Measurements from ENCODE around the gene HAT1. TPM values are rescaled to one million over a fixed set of nuclear protein-coding genes. Genes with fewer than 3 reads are reported as not detected.
A peak's percentile ranks its signal among the peaks of the same experiment; 100 is the strongest.
"Not testable (repeated sequence)": the region's sequence is repeated elsewhere in the genome, so short reads cannot be mapped to it uniquely, and the experiment has no call there.

The HAT1 gene
- total RNA-seq, 1 experiment from 2014 or later, result 93.5 TPM

GRCh38 chr2:171972329-171972982 lies 50.2 kb downstream of the HAT1 start:
- no peak for DNase-seq (ENCODE audit: low spot score)

- DNase-seq (ENCODE audit: low spot score), result no peak
Measured at GRCh38 chr2:171979103-171979502, 56.8 kb downstream of the HAT1 start.

GRCh38 chr2:171983924-171984323 lies 61.7 kb downstream of the HAT1 start:
- not testable (repeated sequence) for DNase-seq (ENCODE audit: low spot score)

GRCh38 chr2:171985076-171985475 lies 62.8 kb downstream of the HAT1 start:
- no peak for DNase-seq (ENCODE audit: low spot score)

DNA sequence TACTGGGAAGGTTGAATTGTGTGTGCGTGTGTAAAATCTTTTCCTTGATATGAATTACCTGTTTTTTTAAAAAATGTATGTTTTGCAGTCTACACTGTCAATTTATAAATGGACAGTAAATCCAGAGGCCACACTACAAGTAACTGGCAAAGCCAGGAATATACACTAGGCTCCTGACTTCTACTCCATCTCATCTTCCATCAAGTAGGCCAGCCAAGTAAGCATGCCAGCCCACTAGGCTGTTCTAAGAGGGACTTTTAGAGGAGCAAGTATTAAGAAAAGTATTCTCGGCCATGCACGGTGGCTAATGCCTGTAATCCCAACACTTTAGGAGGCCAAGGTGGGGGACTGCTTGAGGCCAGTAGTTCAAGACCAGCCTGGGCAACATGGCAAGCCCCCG lies 64.5 kb downstream of the HAT1 start:
- DNase-seq (ENCODE audit: low spot score), result no peak

- DNase-seq (ENCODE audit: low spot score), result no peak
Measured at GRCh38 chr2:171991027-171991426, 68.8 kb downstream of the HAT1 start.

DNA sequence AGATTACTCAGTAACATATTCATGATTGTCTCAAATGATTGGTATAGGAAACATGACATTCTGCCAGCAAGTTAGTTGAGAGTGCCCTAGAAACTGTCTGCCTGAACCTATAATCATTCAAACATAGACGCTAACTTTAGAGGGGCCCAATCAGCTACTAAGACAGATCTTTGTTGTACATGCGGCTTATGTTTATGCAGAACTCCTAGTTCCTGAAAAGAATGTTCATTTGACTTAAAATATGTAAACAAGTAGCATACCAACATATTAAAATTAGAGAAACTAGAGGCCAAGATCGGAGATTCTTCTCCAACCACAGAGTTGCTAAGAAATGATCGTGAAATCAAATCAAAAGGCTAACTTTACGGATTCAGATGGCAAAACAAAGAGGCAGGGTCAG lies 73.3 kb downstream of the HAT1 start:
- DNase-seq (ENCODE audit: low spot score), result no peak

- DNase-seq (ENCODE audit: low spot score), result no peak
Measured at GRCh38 chr2:171996021-171996420, 73.8 kb downstream of the HAT1 start.

DNA sequence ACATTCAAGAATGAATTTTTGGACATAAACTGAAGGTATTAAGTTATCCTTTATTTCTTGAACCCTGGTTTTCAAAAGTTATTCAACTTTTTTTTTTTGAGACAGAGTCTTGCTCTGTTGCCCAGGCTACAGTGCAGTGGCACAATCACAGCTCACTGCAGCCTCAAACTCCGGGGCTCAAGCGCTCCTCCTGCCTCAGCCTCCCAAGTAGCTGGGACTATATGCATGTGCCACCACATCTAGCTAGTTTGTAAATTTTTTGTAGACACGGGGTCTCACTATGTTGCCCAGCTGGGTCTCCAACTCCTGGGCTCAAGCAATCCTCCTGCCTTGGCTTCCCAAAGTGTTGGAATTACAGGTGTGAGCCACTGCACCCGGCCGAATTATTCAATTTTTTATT lies 74.8 kb downstream of the HAT1 start:
- not testable (repeated sequence) for DNase-seq (ENCODE audit: low spot score)

DNA sequence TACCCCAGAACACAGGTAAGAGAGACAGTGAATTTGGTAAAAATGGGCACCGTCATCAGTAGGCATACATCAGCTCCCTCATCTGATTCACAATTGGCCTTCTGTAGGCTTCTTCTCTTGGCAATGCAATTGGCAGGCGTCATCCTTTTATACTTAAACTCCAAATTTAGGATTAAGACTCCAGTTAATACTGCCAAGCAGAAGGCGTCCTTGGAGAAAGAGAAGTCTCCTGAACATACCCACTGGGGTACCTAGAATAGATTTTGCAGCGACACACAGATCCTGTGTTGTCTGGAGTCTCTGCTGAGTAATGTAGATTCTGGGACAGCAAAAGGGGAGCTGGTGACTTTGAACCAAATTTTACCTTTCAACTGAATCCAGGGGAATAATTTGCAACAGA lies 76.9 kb downstream of the HAT1 start:
- DNase-seq (ENCODE audit: low spot score), result no peak

DNA sequence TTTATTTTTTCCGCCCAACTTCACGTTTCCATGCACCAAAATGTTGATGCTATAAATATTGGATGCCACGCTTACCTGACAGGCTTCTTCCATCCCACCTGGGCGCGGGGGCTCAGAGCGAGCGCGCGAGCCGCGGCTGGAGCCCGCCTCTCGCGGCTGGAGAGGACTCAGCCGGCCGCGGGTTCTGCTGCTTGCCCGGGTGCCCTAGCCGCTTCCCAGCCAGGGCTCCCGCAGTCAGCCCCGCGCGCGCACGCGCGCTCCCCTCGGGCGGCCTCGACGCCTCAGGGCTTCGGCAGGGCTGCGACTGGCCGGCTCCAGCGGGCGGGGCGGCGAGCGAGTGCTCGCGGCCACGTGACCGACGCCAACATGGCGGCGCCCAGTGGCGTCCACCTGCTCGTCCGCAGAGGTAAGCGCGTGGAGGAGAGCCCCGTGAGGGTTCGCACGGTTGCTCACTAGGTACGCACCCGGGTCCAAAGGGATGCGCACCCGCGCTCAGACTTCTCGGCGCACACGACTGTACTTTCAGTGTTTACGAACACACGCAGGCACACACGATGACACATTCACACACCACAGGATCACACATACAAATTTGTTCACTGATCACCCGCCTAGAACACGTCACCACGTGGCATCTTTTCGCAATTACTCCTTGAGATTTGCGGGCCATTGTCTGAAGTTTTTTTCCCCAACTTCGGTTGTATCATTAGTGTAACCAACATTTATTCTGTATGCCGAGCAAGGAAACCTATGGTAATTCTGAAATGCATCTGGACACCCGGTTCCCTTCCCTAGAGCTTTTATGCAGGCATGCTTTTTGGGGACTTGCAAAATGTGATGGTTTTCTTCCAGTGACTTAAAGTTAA lies 77.6 kb downstream of the HAT1 start, which contains the start of gene METAP1D:
METAP1D (plus strand) TSS at position 350 of the 866 bp plus-strand sequence; CDS start at position 367, 17 bp downstream.
- DNase-seq (ENCODE audit: low spot score), result peak; percentile 77

- DNase-seq (ENCODE audit: low spot score), result no peak
Measured at GRCh38 chr2:172000696-172001361, 78.6 kb downstream of the HAT1 start.

DNA sequence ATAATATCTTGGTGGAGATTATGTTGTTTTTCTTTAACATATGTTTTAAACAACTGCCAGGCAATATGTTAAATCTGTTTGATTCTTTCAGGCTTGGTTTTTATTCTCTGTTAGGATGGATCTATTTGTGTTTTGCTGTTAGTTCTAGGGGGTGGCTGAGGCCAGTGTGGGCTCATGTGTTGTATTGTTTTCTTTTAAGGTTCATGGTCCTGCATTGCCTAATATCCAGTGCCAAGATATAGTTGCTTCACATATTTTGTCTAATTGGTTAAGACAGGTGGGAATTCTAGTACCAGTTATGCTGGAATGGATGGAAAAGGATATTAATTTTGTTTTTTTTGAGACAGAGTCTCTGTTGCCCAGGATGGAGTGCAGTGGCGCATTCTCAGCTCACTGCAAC lies 85.1 kb downstream of the HAT1 start:
- no peak for DNase-seq (ENCODE audit: low spot score)

DNA sequence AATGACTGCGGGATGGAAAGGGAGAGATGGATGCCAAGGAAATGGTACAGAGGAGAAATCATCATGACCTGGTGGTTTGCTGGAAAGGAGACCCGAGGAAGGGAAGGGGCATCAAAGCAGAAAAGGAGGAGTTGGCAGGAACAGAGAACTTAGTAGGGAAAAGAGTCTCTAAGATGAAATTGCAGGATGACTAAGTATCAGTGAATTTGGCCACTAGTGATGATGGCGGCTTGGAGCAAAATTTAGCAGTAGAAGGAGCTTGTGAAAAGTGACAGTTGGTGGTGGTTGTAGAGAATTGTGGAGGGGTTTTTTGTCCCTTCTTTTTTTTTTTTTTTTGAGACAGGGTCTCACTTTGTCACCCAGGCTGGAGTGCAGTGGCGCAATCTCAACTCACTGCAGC lies 87.6 kb downstream of the HAT1 start:
- no peak for DNase-seq (ENCODE audit: low spot score)

DNA sequence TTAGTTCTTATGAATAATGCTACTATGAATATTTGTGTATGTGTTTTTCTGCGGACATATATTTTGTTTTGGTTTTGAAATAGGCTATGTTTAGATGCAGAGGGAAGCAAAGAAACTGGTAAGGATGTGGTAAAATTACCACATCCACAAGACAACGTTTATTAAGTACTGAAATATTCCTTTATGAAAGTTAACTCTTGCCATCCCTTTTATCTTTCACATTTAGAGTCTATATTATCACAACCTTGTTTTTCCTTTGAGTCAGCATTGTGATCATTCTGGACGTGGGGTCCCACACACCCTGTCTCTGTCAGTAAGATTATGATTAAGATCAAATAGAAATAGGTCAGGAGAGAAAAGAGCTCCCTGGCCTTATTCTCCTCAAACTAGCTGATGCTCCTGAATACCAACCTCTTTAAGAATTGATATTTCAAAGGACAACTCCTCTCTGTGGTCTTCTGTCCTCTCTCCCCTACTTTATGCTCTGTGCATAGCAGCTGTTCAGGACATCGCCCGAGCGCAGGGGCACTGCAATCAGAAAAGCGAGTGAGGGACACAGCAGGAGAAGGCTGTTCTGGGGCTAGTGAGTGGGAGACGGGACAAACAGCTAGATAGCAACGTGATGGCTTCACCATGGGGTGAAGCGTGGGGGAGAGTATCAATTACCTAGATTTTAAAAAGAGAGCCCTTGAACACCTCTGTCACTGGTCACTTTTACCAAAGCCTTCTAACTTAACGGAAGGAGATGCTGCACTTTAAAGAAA lies 89.7 kb downstream of the HAT1 start:
- no peak for DNase-seq (ENCODE audit: low spot score)

DNA sequence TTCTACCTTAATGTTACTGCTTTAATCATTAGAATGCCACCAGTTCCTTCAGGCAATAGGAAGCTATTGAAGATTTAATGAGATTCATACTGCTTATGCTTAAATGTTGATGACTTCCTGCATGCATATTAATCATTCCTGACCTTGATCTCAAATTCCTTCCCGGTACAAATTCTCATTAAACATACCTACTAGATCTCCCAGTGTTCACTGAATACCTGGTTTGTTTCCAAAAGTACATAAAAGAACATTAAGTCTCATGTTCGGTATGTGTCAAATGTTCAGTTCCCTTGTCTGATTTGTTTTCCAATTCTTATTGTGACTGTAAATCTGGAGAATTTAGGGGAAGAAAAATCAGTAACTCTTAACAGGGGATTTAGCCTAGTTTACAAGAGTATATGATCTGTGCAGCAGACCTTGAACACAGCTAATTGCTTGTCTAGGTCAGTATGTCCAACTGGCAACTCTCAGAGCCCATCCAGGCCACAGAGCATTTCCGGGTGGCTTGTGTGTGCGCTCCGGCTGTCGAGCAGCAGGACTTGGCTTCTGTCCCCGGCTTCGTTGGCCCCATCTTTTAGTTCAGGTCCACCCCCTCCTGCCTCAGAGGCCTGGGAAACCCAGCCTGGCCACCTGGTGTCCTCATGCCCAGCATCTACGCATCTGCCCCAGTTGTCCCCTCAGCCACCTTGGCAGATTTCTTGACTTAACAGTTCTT lies 90.6 kb downstream of the HAT1 start:
- no peak for DNase-seq (ENCODE audit: low spot score)

GRCh38 chr2:172013396-172013795 lies 91.1 kb downstream of the HAT1 start:
- DNase-seq (ENCODE audit: low spot score), result no peak

DNA sequence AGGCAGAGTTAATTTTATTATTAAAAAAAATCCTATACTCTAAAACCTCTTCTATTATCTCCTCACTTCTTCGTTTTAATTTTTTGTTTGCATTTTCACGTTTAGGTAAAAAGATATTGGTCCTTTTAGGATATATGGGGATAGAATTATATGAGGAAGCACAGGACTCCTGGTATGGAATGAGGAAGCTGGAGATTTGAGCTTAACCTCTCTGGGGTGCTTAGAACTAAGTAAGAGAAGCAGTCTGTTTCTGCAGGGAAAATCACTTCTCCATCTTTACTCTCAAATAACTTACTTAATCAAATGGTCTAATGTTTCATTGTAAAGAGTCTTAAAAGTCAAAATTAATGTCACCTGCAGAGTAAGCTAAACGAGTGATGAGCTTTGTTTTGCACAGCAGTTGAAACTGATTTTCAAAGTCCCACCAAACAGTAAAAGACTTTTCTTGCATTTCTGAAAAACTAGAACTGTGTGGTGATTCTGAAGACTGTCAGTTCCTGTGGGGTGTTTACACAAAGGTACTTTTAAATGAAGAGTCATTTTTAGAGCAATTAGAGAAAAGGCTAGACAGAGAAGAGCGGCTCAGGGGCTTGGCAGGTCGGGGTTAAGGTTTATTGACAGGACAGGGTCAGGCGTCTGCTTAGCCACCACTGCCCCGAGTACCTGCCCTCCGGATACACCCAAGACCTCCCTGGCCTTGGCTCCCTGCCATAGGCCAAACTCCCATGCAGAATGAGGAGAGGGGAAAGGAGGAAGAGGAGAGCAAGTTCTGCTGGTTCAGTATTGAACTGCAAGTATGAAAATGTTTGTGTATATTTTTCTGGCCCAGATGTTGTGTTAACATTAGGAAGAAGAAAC lies 99.0 kb downstream of the HAT1 start:
- peak; percentile 44 for DNase-seq (ENCODE audit: low spot score)

- peak; percentile 75 for DNase-seq (ENCODE audit: low spot score)
Measured at GRCh38 chr2:172021955-172022354, 99.7 kb downstream of the HAT1 start.

DNA sequence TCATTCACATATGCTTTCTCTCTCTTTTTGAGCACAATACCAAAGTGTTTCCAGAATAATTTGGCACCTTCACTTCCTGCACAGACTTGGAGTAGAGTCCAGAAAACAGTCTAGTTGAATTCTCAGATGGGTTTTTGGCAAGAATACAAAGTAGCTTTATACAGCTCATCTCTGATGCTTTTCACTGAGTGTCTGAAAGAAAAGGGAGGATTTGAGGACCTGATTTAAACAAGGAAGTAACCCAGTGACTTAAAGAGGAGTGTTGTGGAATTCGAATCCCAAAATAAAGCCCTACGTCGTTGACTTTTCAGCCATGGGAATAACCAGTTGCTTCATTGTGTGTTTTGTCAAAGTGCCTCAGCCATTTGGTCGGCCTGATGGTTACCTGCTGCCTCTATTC lies 109.3 kb downstream of the HAT1 start:
- DNase-seq (ENCODE audit: low spot score), result no peak

All from H4 (cell line).